Rectal smooth muscle tissue (tissue), 1 donor: ENCODE data around the gene TBC1D3K.
"Not testable (repeated sequence)": the region's sequence is repeated elsewhere in the genome, so short reads cannot be mapped to it uniquely, and the experiment has no call there.

Source experiments
- H3K27ac ChIP-seq: one replicate; pipeline ENCODE4 v1.7.0; 2013; ENCODE audit warnings: low read depth, low read length, inconsistent platforms
- H3K27me3 ChIP-seq: one replicate; pipeline ENCODE4 v1.7.0; 2013; ENCODE audit warnings: low read length; ENCODE audit not compliant: control insufficient read depth, insufficient read depth
- H3K36me3 ChIP-seq: one replicate; pipeline ENCODE4 v1.7.0; 2013; ENCODE audit warnings: low read length; ENCODE audit not compliant: control insufficient read depth, insufficient read depth
- H3K4me1 ChIP-seq: one replicate; pipeline ENCODE4 v1.7.0; 2013; ENCODE audit warnings: low read length; ENCODE audit not compliant: control insufficient read depth, insufficient read depth
- H3K4me3 ChIP-seq: one replicate; pipeline ENCODE4 v1.7.0; 2013; ENCODE audit warnings: low read length
- H3K9ac ChIP-seq: one replicate; pipeline ENCODE4 v1.7.0; 2013; ENCODE audit warnings: low read length

TBC1D3K gene

GRCh38 chr17:37924115-37924514, at the start of gene TBC1D3K:
Gene TBC1D3K (plus strand): TSS chr17:37924415. CDS start chr17:37926000, 1,585 bp downstream.
- H3K9ac ChIP-seq, H3K36me3 ChIP-seq, H3K4me1 ChIP-seq, H3K4me3 ChIP-seq, H3K27me3 ChIP-seq, H3K27ac ChIP-seq: not testable (repeated sequence)

- H3K27me3 ChIP-seq = no peaks in the 10 kb centered on the region
- H3K4me1 ChIP-seq = no peaks in the 10 kb centered on the region
- no peak overlapping the region for H3K4me3 ChIP-seq
- no peak overlapping the region for H3K27ac ChIP-seq
- no peaks in the 10 kb centered on the region for H3K36me3 ChIP-seq
- no peak overlapping the region for H3K9ac ChIP-seq
Measured at GRCh38 chr17:37884516-37884915, 39.7 kb upstream of the TBC1D3K start.

GRCh38 chr17:37885136-37885535, 39.1 kb upstream of the TBC1D3K start:
- H3K27me3 ChIP-seq = no peaks in the 10 kb centered on the region
- H3K9ac ChIP-seq = no peak overlapping the region
- no peak overlapping the region for H3K4me3 ChIP-seq
- no peaks in the 10 kb centered on the region for H3K36me3 ChIP-seq
- no peaks in the 10 kb centered on the region for H3K4me1 ChIP-seq
- H3K27ac ChIP-seq = no peak overlapping the region

- Histone ChIP-seq H3K36me3 (no peaks in the 10 kb centered on the region), H3K9ac (no peak overlapping the region), H3K27ac (no peak overlapping the region), H3K27me3 (no peaks in the 10 kb centered on the region), H3K4me3 (no peak overlapping the region), H3K4me1 (no peaks in the 10 kb centered on the region)
Measured at GRCh38 chr17:37888881-37889280, 35.3 kb upstream of the TBC1D3K start.

- not testable (repeated sequence) for H3K27ac ChIP-seq, H3K4me3 ChIP-seq, H3K27me3 ChIP-seq, H3K9ac ChIP-seq, H3K4me1 ChIP-seq, H3K36me3 ChIP-seq
Measured at GRCh38 chr17:37896961-37897360, 27.3 kb upstream of the TBC1D3K start.
